ENCODE measurements around the gene INAVA.

DNA sequence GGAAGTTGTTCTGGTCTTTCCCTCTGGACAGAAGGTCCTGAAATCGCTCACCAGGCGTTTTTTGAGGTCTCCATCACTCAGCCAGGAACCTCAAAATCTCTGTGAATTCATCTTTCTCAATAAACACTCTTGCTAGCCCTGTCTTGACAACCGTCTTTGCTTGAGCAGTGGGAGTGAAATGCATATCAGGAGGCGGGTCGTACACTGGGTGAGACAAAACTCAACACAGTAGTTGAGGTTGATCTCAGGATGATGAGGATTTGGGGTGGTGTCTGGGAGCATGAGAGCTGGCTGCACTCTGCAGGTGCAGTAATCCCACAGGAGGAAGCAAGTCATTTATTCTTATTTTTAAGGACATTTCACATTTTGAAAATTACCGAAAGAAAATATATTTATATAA is 20.0 kb upstream of the INAVA start:
- no peak for TF ChIP-seq POLR2A (IDR thresholded peaks at IDR 0.05)
- TF ChIP-seq, protein P1, sequence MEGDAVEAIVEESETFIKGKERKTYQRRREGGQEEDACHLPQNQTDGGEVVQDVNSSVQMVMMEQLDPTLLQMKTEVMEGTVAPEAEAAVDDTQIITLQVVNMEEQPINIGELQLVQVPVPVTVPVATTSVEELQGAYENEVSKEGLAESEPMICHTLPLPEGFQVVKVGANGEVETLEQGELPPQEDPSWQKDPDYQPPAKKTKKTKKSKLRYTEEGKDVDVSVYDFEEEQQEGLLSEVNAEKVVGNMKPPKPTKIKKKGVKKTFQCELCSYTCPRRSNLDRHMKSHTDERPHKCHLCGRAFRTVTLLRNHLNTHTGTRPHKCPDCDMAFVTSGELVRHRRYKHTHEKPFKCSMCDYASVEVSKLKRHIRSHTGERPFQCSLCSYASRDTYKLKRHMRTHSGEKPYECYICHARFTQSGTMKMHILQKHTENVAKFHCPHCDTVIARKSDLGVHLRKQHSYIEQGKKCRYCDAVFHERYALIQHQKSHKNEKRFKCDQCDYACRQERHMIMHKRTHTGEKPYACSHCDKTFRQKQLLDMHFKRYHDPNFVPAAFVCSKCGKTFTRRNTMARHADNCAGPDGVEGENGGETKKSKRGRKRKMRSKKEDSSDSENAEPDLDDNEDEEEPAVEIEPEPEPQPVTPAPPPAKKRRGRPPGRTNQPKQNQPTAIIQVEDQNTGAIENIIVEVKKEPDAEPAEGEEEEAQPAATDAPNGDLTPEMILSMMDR (IDR thresholded peaks at IDR 0.05) = no peak

All from heart left ventricle (tissue), 13 donors.